HG02943 (cell line): ENCODE data around the gene IL10RB.

ENCODE experiments used
- ATAC-seq: cut with Tn5 transposase; IDR thresholded peaks from one replicate; pipeline ENCODE4 v1.9.1; 2021; ENCODE audit warnings: mild to moderate bottlenecking, low read depth, moderate library complexity; ENCODE audit not compliant: unreplicated experiment

The IL10RB gene

DNA sequence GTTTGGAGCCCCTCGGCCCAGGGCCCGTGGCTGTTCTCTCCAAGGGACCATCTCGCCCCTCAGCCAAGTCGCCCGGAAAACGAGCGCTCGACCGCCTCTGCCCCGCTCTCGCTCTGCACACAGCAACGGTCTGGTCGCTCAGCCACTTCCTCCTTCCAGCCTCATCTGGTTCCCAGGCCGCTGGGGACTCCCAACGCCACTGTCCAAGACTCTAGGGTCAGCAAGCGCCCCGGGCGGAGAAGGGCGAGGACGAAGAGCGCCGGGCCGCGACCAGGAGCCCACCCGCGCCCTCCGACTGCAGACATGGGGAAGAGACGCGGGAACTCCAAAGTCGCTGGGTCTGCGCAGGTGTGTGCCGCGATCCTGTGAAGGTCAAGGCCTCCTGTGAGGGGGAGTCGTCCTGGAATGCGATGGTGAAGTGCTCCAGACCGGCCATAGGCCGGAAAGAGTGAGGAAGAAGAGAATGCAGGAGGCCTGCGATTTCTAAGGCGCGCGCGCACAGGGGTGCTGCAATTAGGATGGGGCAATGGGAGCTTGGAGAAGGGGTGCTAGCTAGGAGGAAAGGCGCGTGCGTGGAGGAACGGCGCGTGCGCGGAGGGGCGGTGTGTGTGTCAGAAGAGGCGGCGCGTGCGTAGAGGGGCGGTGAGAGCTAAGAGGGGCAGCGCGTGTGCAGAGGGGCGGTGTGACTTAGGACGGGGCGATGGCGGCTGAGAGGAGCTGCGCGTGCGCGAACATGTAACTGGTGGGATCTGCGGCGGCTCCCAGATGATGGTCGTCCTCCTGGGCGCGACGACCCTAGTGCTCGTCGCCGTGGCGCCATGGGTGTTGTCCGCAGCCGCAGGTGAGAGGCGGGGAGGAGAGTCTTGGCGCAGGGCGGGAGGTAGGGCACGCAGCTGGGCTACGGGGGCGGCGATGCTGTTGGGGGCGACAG lies 58.4 kb downstream of the IL10RB start, which contains the start of gene IFNAR1:
IFNAR1 (plus strand) TSS at position 680 of the 931 bp plus-strand sequence; CDS start at position 766, 86 bp downstream.
- ATAC-seq: peak; percentile 74

DNA sequence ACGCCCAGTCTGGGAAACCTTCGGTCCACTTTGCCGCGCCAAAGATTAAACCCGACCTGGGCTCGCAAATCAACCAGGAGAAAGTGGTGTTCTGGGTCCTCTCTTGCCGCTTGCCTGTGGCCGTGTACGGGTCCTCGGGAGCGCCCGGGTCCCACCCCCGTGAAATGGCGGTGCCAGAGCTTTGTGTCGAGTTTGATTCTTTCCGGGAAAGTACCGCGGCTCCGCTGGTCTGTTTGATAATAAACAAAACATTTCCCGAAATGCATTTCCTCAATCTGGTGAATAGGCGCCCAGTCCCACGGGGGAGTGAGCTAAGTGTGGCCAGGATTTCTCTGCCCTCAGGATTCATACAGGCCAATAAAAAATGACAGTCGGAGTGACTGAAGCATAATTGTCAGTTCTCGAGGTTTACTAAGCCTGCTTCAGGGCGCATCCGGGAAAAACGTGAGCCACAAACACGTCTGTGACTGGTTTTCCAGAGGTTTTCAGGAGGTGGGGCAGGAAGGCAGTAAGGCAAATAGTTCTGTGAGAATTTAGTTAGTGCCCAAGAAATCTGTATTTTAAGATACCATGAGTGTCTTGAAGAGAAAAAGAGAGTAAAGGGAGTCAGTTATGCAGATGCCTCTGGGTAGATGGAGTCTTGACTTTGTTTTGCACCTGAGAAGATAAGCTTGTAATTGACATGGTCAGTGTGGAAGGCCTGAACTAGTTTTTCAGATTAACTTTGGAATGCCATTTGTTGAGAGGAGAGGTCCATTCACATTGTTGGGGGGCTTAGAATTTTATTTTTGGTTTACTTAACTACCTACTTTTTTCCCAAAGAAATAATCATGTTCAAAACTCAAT lies 59.3 kb downstream of the IL10RB start:
- ATAC-seq: peak; percentile 29

DNA sequence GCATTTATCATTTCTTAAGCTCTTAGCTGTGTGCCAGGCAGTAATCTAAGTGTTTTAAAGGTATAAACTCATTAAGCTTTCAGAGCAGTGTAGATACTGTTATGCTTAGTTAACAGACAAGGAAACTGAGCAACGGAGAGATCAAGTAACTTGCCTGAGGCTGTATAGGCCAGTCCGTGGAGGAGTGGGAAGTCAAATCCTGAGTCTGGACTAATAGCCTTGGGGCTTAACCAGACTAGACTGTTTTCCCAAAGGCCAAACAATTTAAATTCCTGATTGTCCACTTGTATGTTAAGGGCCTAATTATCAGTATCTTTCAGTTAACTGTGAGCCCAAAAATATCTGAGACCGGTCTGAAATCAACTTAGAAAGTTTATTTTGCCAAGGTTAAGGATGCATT lies 61.2 kb downstream of the IL10RB start:
- no peak for ATAC-seq

DNA sequence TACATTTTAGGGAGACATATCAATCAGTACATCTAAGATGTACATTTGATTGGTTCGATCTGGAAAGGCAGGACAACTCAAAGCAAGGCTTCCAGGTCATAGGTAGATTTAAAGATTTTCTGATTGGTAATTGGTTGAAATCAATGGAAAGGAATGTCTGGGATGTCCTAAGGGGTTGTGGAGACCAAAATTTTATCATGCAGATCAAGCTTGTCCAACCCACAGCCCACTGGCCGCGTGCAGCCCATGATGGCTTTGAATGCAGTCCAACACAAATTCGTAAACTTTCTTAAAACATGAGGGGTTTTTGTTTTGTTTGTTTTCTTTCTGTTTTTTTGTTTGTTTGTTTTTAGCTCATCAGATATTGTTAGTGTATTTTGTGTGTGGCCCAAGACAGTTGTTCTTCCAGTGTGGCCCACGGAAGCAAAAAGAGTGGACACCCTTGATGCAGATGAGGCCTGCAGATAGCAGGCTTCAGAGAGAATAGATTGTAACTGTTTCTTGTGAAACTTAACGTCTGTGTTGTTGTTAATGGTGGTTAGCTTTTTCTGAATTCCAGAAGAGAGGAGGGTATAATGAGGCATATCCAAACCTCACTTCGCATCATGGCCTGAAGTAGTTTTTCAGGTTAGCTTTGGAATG lies 61.7 kb downstream of the IL10RB start:
- no peak for ATAC-seq

DNA sequence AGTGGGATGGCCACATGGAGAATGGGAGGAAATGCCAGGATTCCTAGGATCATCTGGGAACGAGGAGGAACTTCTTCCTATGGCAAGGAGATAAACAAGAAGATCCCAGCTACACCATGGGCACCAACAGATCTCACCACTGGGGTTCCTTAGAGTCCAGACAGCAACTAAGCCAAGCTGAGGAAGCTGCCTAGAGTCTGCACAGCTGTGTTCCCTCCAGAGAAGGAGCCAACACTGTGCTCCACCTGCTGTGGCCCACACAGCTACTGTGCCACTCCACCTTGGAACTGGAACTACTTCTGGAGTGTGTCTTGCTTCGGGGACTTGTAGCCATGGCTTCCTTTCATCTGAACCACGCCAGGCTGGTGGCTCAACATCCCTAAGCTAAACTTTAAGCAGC lies 64.6 kb downstream of the IL10RB start:
- ATAC-seq: no peak

DNA sequence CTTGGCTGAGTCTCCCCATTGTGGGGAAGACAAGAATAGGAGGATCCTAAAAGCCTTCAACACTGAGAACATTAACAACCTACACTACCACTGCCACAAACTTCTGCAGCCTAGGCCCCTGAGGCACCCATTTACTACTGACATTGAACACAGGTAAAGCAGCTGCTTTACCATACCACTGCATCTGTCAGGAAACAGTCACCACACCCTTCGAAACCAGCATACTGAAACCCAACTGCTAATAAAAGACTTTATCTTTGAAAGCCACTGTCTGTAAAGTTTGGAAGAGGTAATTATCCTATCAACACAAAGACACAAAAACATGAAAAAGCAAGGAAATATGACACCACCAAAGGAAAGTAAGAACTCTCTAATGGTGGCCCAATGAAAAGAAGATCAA lies 66.0 kb downstream of the IL10RB start:
- ATAC-seq: peak; percentile 66

DNA sequence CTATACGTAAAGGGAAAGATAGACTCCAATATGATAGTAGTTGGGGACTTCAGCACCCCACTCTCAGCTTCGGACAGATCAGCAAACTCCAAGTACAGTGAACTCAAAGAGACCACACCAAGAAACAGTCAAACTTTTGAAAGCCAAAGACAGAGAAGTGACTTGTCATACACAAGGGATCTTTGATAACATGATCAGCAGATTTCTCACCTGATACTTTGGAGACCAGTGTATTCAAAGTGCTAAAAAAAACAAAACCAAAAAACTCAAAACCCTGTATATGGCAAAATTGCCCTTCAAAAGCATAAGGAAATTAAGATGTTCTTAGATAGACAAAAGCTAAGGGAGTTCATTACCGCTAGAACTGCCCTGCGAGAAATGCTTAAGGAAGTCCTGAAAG lies 68.0 kb downstream of the IL10RB start:
- no peak for ATAC-seq

DNA sequence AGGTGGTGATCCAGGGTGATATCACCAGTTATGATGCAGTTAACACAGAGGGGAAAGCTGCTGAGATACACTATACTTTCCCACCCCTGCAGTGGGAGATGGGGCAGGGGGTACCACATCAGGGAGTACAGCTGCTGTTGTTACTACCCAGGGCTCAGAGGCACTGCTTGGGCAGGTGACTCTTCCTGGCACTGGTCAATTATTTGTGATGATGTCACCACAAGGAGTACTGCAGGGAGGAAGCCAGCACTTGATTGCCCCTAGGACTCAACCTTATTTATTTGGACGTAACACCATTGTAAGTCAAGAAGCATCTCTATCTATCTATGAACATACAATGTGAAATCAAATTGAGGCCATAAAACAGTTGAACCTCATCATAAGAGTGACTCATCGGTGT lies 68.7 kb downstream of the IL10RB start:
- no peak for ATAC-seq

DNA sequence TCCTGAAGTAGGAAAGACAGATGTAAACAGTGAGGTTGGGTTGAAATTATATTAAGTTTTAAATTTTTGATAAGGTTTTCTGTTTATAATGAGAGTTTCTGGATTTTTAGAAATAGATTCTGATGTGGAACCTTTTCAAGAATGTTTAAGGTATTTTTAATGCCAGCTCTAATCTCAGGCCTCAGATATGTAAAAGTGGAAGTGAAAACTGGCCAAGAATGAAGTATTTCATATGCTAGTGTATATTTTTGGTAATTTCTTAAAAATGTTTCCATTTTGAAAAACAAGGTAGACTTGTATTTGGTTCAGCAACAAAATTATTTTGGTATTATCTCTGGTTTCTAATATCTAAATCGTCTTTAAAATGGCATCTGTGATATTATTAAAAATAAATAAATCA lies 73.0 kb downstream of the IL10RB start:
- ATAC-seq: no peak

DNA sequence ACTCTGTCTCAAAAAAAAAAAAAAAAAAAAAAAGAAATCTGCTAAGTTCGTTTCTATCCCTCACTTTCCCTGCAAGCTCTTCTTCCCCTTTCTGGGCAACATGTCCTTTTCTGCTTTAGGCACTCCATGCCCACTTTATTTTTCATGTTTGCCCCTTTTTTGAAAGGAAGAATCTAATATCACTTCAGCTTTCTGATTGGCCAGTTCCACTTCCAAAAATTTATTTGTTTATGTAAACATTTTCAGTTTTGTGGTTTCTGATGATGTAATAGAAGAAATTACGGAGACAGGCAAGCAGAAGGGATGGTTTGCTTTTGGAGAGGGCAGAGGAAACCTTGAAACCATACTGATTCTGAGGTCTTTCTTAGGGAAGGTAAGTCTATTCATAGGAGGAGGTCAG lies 73.8 kb downstream of the IL10RB start:
- ATAC-seq: no peak

DNA sequence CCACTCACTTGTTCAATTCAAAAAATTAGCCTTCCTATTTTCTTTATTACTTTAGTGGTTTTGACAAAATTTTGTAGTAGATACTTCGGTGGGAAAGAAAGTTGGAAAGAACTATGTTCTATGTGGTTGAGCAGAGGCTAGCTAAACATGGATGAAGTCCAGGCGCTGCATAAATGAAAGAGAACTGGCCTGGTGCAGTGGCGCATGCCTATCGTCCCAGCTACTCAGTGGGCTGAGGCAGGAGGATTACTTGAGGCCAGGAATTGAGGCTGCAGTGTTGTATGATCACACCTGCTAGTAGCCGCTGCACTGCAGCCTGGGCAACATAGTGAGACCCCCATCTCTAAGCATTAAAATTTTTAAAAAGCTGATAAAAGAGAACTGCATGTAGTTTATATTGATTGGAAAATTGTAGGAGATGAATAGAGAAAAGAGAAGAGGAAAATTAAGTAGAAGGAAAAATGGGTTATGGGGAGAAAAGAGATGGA lies 79.6 kb downstream of the IL10RB start:
- no peak for ATAC-seq
